ENCODE measurements around the gene C3orf18.

DNA sequence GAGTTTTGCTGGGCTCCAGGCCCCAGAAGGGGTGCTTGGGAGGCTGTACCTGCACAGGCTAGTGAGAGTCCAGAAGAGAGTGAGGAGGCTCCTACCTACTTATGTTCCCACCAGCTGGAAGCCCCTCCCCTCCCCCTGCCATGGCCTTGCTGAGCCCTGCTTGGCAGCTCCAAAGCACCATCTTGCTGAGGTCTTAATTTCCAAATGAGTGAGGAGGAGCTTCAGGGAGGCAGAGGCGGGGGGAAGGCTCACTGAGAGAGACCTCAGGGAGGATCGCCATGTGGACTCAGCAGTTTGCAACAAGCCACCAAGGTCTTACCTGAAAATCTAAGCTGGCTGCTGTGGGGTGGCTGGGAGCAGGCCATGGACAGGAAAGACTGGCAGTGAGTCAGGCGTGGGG is 55.4 kb downstream of the C3orf18 start:
- TF ChIP-seq CTCF (IDR thresholded peaks at IDR 0.05): no peak
- TF ChIP-seq CHD2 (IDR thresholded peaks at IDR 0.05; ENCODE audit: low read length, partially characterized antibody): no peak
- no peak for TF ChIP-seq IRF3 (IDR thresholded peaks at IDR 0.05; ENCODE audit: low read depth, low read length)
- TF ChIP-seq TAF1 (IDR thresholded peaks at IDR 0.05; ENCODE audit: borderline replicate concordance, low read depth, low read length): no peak
- TF ChIP-seq YY1 (IDR thresholded peaks at IDR 0.05; ENCODE audit: low read depth): no peak
- TF ChIP-seq FOXJ3 (CRISPR knock-in tag; IDR thresholded peaks at IDR 0.05): no peak
- TF ChIP-seq SMC3 (IDR thresholded peaks at IDR 0.05; ENCODE audit: low read depth, low read length): no peak
- no peak for TF ChIP-seq MEF2A (IDR thresholded peaks at IDR 0.05; ENCODE audit: borderline replicate concordance, low read depth)
- TF ChIP-seq, protein P1, sequence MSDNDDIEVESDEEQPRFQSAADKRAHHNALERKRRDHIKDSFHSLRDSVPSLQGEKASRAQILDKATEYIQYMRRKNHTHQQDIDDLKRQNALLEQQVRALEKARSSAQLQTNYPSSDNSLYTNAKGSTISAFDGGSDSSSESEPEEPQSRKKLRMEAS (IDR thresholded peaks at IDR 0.05; ENCODE audit: low read depth): no peak
- TF ChIP-seq SIN3A (IDR thresholded peaks at IDR 0.05; ENCODE audit: borderline replicate concordance, low read depth, low read length): no peak
- TF ChIP-seq USF1 (IDR thresholded peaks at IDR 0.05; ENCODE audit: borderline replicate concordance, low read depth): no peak
- TF ChIP-seq POLR2AphosphoS5 (IDR thresholded peaks at IDR 0.05; ENCODE audit: low read depth, low read length): no peak
